DND-41 (cell line): Measurements from ENCODE around the gene FAM3B.
A peak's percentile ranks its signal among the peaks of the same experiment; 100 is the strongest.

Source experiments
- ATAC-seq: fragments of 200-7000 bp; cut with Tn5 transposase; 3 replicates; pipeline ENCODE4 v1.9.1; 2021; ENCODE audit warnings: low read depth; ENCODE audit not compliant: insufficient read depth
- DNase-seq: peaks from one replicate; pipeline ENCODE4 v3.0.0-alpha.2; 2020
- H2AFZ ChIP-seq: 2 replicates; pipeline ENCODE4 v1.6.0; 2012; ENCODE audit warnings: low read depth, low read length
- H3K27ac ChIP-seq: 2 replicates; pipeline ENCODE4 v1.5.1; 2012; ENCODE audit warnings: low read length, inconsistent platforms
- H3K27me3 ChIP-seq: fragments of 200-600 bp; sonication (generic); 2 replicates; pipeline ENCODE4 v1.6.0; 2012; ENCODE audit warnings: low read length, mild to moderate bottlenecking, inconsistent platforms; ENCODE audit not compliant: insufficient read depth, poor library complexity
- H3K36me3 ChIP-seq: 2 replicates; pipeline ENCODE4 v1.5.1; 2012; ENCODE audit warnings: low read length, inconsistent platforms; ENCODE audit not compliant: insufficient read depth
- H3K4me1 ChIP-seq: 2 replicates; pipeline ENCODE4 v1.5.1; 2012; ENCODE audit warnings: mild to moderate bottlenecking, low read length; ENCODE audit not compliant: insufficient read depth
- H3K4me2 ChIP-seq: 2 replicates; pipeline ENCODE4 v1.6.0; 2012; ENCODE audit warnings: mild to moderate bottlenecking, moderate library complexity, low read length, inconsistent platforms; ENCODE audit not compliant: insufficient read depth
- H3K4me3 ChIP-seq, 2 experiments: fragments of 200-600 bp in 1 of 2; shearing (Covaris generic) in 1 of 2; 2 replicates each; pipeline ENCODE4 v1.5.1; 2012 to 2016; ENCODE audit warnings: inconsistent platforms in 2 of 2, low read length in 2 of 2, mild to moderate bottlenecking in 2 of 2, low read depth in 1 of 2, moderate library complexity in 1 of 2
- H3K79me2 ChIP-seq: 2 replicates; pipeline ENCODE4 v1.6.0; 2012; ENCODE audit warnings: low read length, inconsistent platforms; ENCODE audit not compliant: insufficient read depth
- H3K9ac ChIP-seq: 2 replicates; pipeline ENCODE4 v1.6.0; 2012; ENCODE audit warnings: low read depth, mild to moderate bottlenecking, inconsistent platforms, low read length, moderate library complexity
- H3K9me3 ChIP-seq: 2 replicates; pipeline ENCODE4 v1.5.1; 2012; ENCODE audit warnings: low read length, moderate library complexity, mild to moderate bottlenecking, inconsistent platforms; ENCODE audit not compliant: insufficient read depth, severe bottlenecking
- H4K20me1 ChIP-seq: 2 replicates; pipeline ENCODE4 v1.6.0; 2012; ENCODE audit warnings: low read length; ENCODE audit not compliant: insufficient read depth
- EZH2 ChIP-seq: IDR thresholded peaks from 3 replicates; pipeline ENCODE4 v1.6.1; 2012; ENCODE audit warnings: borderline replicate concordance, low read depth, mild to moderate bottlenecking, moderate library complexity, low read length, inconsistent platforms; ENCODE audit not compliant: severe bottlenecking
- TF ChIP-seq, protein P1 (sequence below): IDR thresholded peaks from 2 replicates; pipeline ENCODE4 v1.5.1; 2012; ENCODE audit warnings: borderline replicate concordance, low read length, moderate library complexity, mild to moderate bottlenecking; ENCODE audit not compliant: poor library complexity, severe bottlenecking; ENCODE audit errors: extremely low read depth

The FAM3B gene

GRCh38 chr21:41360072-41360821 lies 43.6 kb downstream of the FAM3B start:
- no peak overlapping the region for H3K27ac ChIP-seq

DNA sequence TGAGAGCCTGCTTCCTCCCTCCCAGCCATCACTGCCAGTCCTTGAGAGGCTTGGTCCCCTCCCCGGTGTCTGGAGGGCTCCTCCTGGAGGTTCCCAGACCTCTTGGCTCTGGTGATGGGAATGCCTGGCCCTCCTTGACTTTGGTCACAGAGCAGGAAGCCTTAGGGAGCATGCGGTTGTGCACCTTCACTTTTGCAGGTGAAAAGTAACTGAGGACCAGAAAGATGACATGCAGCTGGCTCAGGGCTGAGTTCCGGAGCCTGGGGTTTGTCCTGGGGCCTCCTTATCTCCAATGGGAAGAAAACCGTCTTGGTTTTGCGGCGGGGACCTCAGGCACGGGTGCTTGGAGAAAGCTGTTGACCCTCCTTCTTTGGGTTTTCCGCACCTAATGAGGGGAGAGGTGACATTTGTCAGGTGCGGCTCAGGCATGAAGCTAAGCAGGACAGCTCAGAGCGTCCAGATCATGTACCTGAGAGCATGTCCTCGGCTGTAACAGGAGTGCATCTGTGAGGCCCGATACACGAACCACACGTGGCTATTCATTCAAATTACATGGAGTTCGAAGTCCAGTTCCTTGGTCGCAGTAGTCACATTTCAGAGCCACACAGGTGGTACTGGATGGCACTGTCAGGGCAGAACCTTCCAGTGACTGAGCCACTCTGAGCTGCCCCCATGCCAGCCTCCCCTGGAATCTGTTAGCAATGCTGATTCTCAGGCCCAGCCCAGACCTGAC lies 44.6 kb downstream of the FAM3B start:
- Histone ChIP-seq H4K20me1 (no peaks in the 10 kb centered on the region), H3K4me2 (peak overlapping the region; percentile 55), H3K9me3 (no peaks in the 10 kb centered on the region), H3K4me3 (peak overlapping the region in 1 of 2 experiments; percentile 46; a peak in 2 of 4 replicates), H3K79me2 (no peaks in the 10 kb centered on the region), H3K27ac (peak overlapping the region; percentile 80), H3K4me1 (peaks cover 35% of the 10 kb centered on the region), H3K36me3 (no peaks in the 10 kb centered on the region), H3K9ac (peak overlapping the region; percentile 47), H2AFZ (no peak overlapping the region), H3K27me3 (no peaks in the 10 kb centered on the region)
- ATAC-seq (no peak), DNase-seq (no peak)
- TF ChIP-seq EZH2, result no peak
- TF ChIP-seq, protein P1, sequence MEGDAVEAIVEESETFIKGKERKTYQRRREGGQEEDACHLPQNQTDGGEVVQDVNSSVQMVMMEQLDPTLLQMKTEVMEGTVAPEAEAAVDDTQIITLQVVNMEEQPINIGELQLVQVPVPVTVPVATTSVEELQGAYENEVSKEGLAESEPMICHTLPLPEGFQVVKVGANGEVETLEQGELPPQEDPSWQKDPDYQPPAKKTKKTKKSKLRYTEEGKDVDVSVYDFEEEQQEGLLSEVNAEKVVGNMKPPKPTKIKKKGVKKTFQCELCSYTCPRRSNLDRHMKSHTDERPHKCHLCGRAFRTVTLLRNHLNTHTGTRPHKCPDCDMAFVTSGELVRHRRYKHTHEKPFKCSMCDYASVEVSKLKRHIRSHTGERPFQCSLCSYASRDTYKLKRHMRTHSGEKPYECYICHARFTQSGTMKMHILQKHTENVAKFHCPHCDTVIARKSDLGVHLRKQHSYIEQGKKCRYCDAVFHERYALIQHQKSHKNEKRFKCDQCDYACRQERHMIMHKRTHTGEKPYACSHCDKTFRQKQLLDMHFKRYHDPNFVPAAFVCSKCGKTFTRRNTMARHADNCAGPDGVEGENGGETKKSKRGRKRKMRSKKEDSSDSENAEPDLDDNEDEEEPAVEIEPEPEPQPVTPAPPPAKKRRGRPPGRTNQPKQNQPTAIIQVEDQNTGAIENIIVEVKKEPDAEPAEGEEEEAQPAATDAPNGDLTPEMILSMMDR, result no peak

More at GRCh38 chr21:41360072-41360821, 43.6 kb downstream of the FAM3B start:
- Histone ChIP-seq H3K27me3 (peaks cover 4% of the 10 kb centered on the region), H3K4me1 (peaks cover 35% of the 10 kb centered on the region), H3K79me2 (no peaks in the 10 kb centered on the region), H4K20me1 (no peaks in the 10 kb centered on the region), H2AFZ (no peak overlapping the region), H3K36me3 (no peaks in the 10 kb centered on the region), H3K9me3 (no peaks in the 10 kb centered on the region), H3K4me2 (no peak overlapping the region), H3K4me3 (no peak overlapping the region), H3K9ac (no peak overlapping the region)
- ATAC-seq (no peak), DNase-seq (peak; percentile 2)
- TF ChIP-seq, protein P1, result no peak
- TF ChIP-seq EZH2, result no peak

DNA sequence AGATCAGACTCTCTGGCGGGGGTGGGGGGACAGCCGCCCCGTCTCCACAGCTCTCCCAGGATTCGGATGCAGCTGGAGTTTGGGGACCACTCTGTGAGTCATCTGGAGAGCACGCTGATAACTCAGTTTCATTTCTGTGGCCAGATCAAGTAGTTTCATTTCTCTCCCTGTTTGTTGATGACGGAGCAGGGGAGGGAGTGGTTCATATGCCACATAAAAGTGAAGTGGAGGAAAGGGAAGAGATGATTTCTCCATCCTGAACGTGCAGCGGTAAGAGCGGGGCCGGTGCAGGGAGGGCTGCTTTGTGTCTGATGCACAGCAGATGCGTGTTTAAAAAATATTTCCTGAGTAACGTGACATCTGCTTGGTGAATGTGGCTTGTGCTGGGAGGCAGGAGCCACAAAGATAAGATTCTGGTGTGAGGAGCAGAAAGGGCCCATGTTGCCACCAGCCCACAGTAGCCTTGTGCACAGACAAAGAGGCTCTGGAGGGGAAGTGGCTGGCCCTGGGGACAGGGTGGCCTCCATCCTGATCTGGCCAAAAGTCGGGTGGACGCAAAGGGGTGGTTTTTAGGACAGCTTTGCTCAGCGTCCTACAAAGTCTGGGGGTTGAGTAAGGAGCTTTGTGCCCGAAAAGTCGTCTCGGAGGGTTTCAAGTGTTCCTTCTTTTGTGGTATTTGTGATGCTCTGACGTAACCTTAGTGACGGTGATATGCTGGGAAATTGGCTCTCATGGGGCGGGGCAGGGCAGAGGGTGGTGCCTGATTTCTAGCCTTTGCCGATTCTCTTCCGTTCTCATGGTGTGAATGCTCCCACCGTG lies 45.4 kb downstream of the FAM3B start, which contains the start of gene MX2:
MX2 (plus strand) TSS at position 242 of the 819 bp plus-strand sequence. CDS start 14,880 bp downstream, outside the sequence.
- H3K9me3 ChIP-seq, result no peaks in the 10 kb centered on the region
- no peak for TF ChIP-seq EZH2
- TF ChIP-seq, protein P1, result no peak
- ATAC-seq (peak; percentile 93), DNase-seq (peak; percentile 91)
- peak within 1 kb of the TSS; percentile 77 for H2AFZ ChIP-seq
- H3K36me3 ChIP-seq, result no peaks in the 10 kb centered on the region
- no peaks in the 10 kb centered on the region for H3K27me3 ChIP-seq
- H3K9ac ChIP-seq, result peak within 1 kb of the TSS; percentile 47
- peak within 1 kb of the TSS; percentile 55 for H3K4me2 ChIP-seq
- H3K4me1 ChIP-seq, result peaks cover 35% of the 10 kb centered on the region
- no peaks in the 10 kb centered on the region for H4K20me1 ChIP-seq
- peak within 1 kb of the TSS in 1 of 2 experiments; percentile 46; a peak in 3 of 4 replicates for H3K4me3 ChIP-seq
- peak within 1 kb of the TSS; percentile 80 for H3K27ac ChIP-seq
- no peaks in the 10 kb centered on the region for H3K79me2 ChIP-seq
